Vagina (tissue), 2 donors: ENCODE measurements around the gene CEBPG. TPM values are rescaled to one million over a fixed set of nuclear protein-coding genes. Genes with fewer than 3 reads are reported as not detected.

Source experiments
- DNase-seq, 2 donors: peaks; one replicate each; pipeline ENCODE4 v3.0.0-alpha.2; 2017; ENCODE audit errors: extremely low spot score in 2 of 2
- H3K27ac ChIP-seq: fragments of 200-600 bp; sonication (generic); one replicate; pipeline ENCODE4 v1.5.1; 2019
- H3K27me3 ChIP-seq: fragments of 200-600 bp; sonication (generic); one replicate; pipeline ENCODE4 v1.5.1; 2019
- H3K36me3 ChIP-seq, 2 donors: fragments of 200-600 bp; sonication (generic); one replicate each; pipeline ENCODE4 v1.5.1; 2017 to 2019
- H3K4me1 ChIP-seq: fragments of 200-600 bp; sonication (generic); one replicate; pipeline ENCODE4 v1.5.1; 2019
- H3K4me3 ChIP-seq, 2 donors: fragments of 200-600 bp; sonication (generic); 1 replicate in 1 of 2; 2 replicates in 1 of 2; pipeline ENCODE4 v1.5.1; 2016 to 2019
- H3K9me3 ChIP-seq: fragments of 200-600 bp; sonication (generic); one replicate; pipeline ENCODE4 v1.5.1; 2019
- CTCF ChIP-seq, 3 experiments: fragments of 450-650 bp in 2 of 3; fragments of 200-600 bp in 1 of 3; sonication (generic) in 1 of 3; IDR thresholded peaks; one replicate each; pipeline ENCODE4 v1.5.1; 2017 to 2019; ENCODE audit warnings: antibody characterized with exemption in 3 of 3, mild to moderate bottlenecking in 2 of 3, moderate library complexity in 2 of 3
- POLR2A ChIP-seq, 2 donors: fragments of 450-650 bp; IDR thresholded peaks; one replicate each; pipeline ENCODE4 v1.6.1; 2017; ENCODE audit warnings: antibody characterized with exemption in 2 of 2, mild to moderate bottlenecking in 2 of 2, moderate library complexity in 2 of 2
- POLR2AphosphoS5 ChIP-seq, 2 donors: sonication (generic); formaldehyde crosslinking; IDR thresholded peaks; one replicate each; pipeline ENCODE4 v1.9.0; 2017; ENCODE audit warnings: antibody characterized with exemption in 2 of 2, mild to moderate bottlenecking in 2 of 2, low read depth in 1 of 2; ENCODE audit not compliant: insufficient read depth in 1 of 2
- intact Hi-C: fragments of 100-400 bp; cut with DNase I; formaldehyde crosslinking; loops from one replicate; pipeline ENCODE4 v1.15.1; 2023
- total RNA-seq: library from RNA; depleted of rRNA; stranded (reverse); fragments of >200 nt; gene quantifications from one replicate; pipeline ENCODE4 v1.2.3, GENCODE V29; 2016

The CEBPG gene
- total RNA-seq, 1 donor from 2014 or later, result 20.9 TPM

GRCh38 chr19:33399745-33400681, 26.5 kb downstream of the CEBPG start:
- H3K36me3 ChIP-seq, result no peaks in the 10 kb centered on the region
- no peaks in the 10 kb centered on the region for H3K9me3 ChIP-seq
- intact Hi-C loops, result no loop called here
- no peak overlapping the region for H3K27ac ChIP-seq
- no peak for DNase-seq
- peaks cover 19% of the 10 kb centered on the region for H3K4me1 ChIP-seq
- TF ChIP-seq POLR2AphosphoS5 (IDR thresholded peaks at IDR 0.05; ENCODE audit: insufficient read depth in 1 of 2, low read depth in 1 of 2) (no peak), POLR2A (IDR thresholded peaks at IDR 0.05) (no peak), CTCF (IDR thresholded peaks at IDR 0.05) (no peak)
- no peaks in the 10 kb centered on the region for H3K27me3 ChIP-seq
- H3K4me3 ChIP-seq, result no peak overlapping the region

- Histone ChIP-seq H3K4me3 (no peak overlapping the region), H3K4me1 (peaks cover 16% of the 10 kb centered on the region), H3K27ac (no peak overlapping the region), H3K9me3 (no peaks in the 10 kb centered on the region), H3K36me3 (no peaks in the 10 kb centered on the region), H3K27me3 (no peaks in the 10 kb centered on the region)
- no peak for DNase-seq
- TF ChIP-seq CTCF (IDR thresholded peaks at IDR 0.05) (no peak), POLR2AphosphoS5 (IDR thresholded peaks at IDR 0.05; ENCODE audit: insufficient read depth in 1 of 2, low read depth in 1 of 2) (no peak), POLR2A (IDR thresholded peaks at IDR 0.05) (no peak)
- intact Hi-C loops, result no loop called here
Observed at GRCh38 chr19:33400856-33401682, 27.6 kb downstream of the CEBPG start.

- H3K36me3 ChIP-seq, result no peaks in the 10 kb centered on the region
- H3K27me3 ChIP-seq, result no peaks in the 10 kb centered on the region
- no peaks in the 10 kb centered on the region for H3K9me3 ChIP-seq
- H3K4me3 ChIP-seq, result no peak overlapping the region
- DNase-seq, result no peak
- no peak for TF ChIP-seq CTCF (IDR thresholded peaks at IDR 0.05)
- no peak for TF ChIP-seq POLR2A (IDR thresholded peaks at IDR 0.05)
- TF ChIP-seq POLR2AphosphoS5 (IDR thresholded peaks at IDR 0.05; ENCODE audit: insufficient read depth in 1 of 2, low read depth in 1 of 2), result no peak
- H3K4me1 ChIP-seq, result peaks cover 15% of the 10 kb centered on the region
- intact Hi-C loops, result no loop called here
- H3K27ac ChIP-seq, result no peak overlapping the region
Observed at GRCh38 chr19:33401683-33402420, 28.3 kb downstream of the CEBPG start.

- H3K9me3 ChIP-seq, result no peaks in the 10 kb centered on the region
- no peak overlapping the region for H3K4me3 ChIP-seq
- H3K27me3 ChIP-seq, result no peaks in the 10 kb centered on the region
- intact Hi-C loops, result no loop called here
- TF ChIP-seq POLR2A (IDR thresholded peaks at IDR 0.05) (no peak), CTCF (IDR thresholded peaks at IDR 0.05) (no peak), POLR2AphosphoS5 (IDR thresholded peaks at IDR 0.05; ENCODE audit: insufficient read depth in 1 of 2, low read depth in 1 of 2) (no peak)
- no peak overlapping the region for H3K27ac ChIP-seq
- DNase-seq, result no peak
- no peaks in the 10 kb centered on the region for H3K36me3 ChIP-seq
- peaks cover 14% of the 10 kb centered on the region for H3K4me1 ChIP-seq
Observed at GRCh38 chr19:33402421-33403220, 29.1 kb downstream of the CEBPG start.
